PC-9 (cell line): ENCODE measurements around the gene ZC3H12A. TPM values are rescaled to one million over a fixed set of nuclear protein-coding genes. Genes with fewer than 3 reads are reported as not detected.

Experiments used
- BruUV-seq: library from RNA; stranded (reverse); fragments of 400-500 nt; replicated peaks from 2 replicates; lab custom pipeline; 2021; lab: Mats Ljungman, UMichigan
- CTCF ChIA-PET: fragments of 300-600 bp; sonication (Branson Sonifier 250); formaldehyde crosslinking; loops from one replicate; lab custom pipeline; 2022; ENCODE audit warnings: antibody characterized with exemption; lab: Charles Lee
- POLR2A ChIA-PET: fragments of 300-600 bp; sonication (Branson Sonifier 250); formaldehyde crosslinking; loops from one replicate; lab custom pipeline; 2022; ENCODE audit warnings: antibody characterized with exemption; ENCODE audit not compliant: unreplicated experiment; lab: Charles Lee
- DNase-seq, 2 experiments: peaks; one replicate each; pipeline versions ENCODE4 v3.0.0 to v3.0.0-alpha.2; 2015 to 2022; ENCODE audit warnings: mixed read lengths in 1 of 2
- H2AFZ ChIP-seq: fragments of 200-600 bp; sonication (generic); 2 replicates; pipeline ENCODE4 v1.8.1; 2017; ENCODE audit warnings: antibody characterized with exemption
- H3F3A ChIP-seq: fragments of 200-600 bp; sonication (generic); 2 replicates; pipeline ENCODE4 v1.8.1; 2017; ENCODE audit warnings: antibody characterized with exemption, mild to moderate bottlenecking, low read depth; ENCODE audit not compliant: insufficient read depth
- H3K27ac ChIP-seq: fragments of 200-600 bp; sonication (generic); 2 replicates; pipeline ENCODE4 v1.6.1; 2016; ENCODE audit warnings: mixed run types
- H3K27me3 ChIP-seq: fragments of 200-600 bp; sonication (generic); 2 replicates; pipeline ENCODE4 v1.6.1; 2016; ENCODE audit warnings: low read depth, mixed run types; ENCODE audit not compliant: insufficient read depth
- H3K36me3 ChIP-seq: fragments of 200-600 bp; sonication (generic); 2 replicates; pipeline ENCODE4 v1.6.1; 2016; ENCODE audit warnings: low read depth, mixed run types
- H3K4me1 ChIP-seq: fragments of 200-600 bp; sonication (generic); replicated peaks from 2 replicates; pipeline ENCODE4 v1.6.1; 2016; ENCODE audit warnings: mixed run types; ENCODE audit not compliant: insufficient read depth
- H3K4me2 ChIP-seq: fragments of 200-600 bp; sonication (generic); 2 replicates; pipeline ENCODE4 v1.6.1; 2017; ENCODE audit warnings: mixed run types
- H3K4me3 ChIP-seq: fragments of 200-600 bp; sonication (generic); 2 replicates; pipeline ENCODE4 v1.6.1; 2016; ENCODE audit warnings: mixed run types
- H3K79me2 ChIP-seq: fragments of 200-600 bp; sonication (generic); 2 replicates; pipeline ENCODE4 v1.6.1; 2017; ENCODE audit warnings: low read depth, mixed run types
- H3K9me2 ChIP-seq: fragments of 200-600 bp; sonication (generic); 2 replicates; pipeline ENCODE4 v1.8.1; 2017; ENCODE audit warnings: mild to moderate bottlenecking; ENCODE audit not compliant: insufficient read depth
- H3K9me3 ChIP-seq: fragments of 200-600 bp; sonication (generic); 2 replicates; pipeline ENCODE4 v1.8.1; 2016; ENCODE audit warnings: low read depth; ENCODE audit not compliant: insufficient read depth
- H4K20me1 ChIP-seq: fragments of 200-600 bp; sonication (generic); 2 replicates; pipeline ENCODE4 v1.8.1; 2017; ENCODE audit not compliant: insufficient read depth
- EZH2 ChIP-seq: fragments of 200-600 bp; sonication (generic); IDR thresholded peaks from 2 replicates; pipeline ENCODE4 v1.8.0; 2017; ENCODE audit warnings: antibody characterized with exemption, low read depth
- intact Hi-C: fragments of 100-400 bp; cut with micrococcal nuclease; formaldehyde crosslinking; loops from one replicate; pipeline ENCODE4 v1.10.0; 2022; ENCODE audit not compliant: unreplicated experiment
- total RNA-seq: library from RNA; stranded (reverse); gene quantifications from 2 replicates; pipeline ENCODE4 v1.2.3, GENCODE V29; 2021
- TF ChIP-seq, protein P1 (sequence below): fragments of 200-600 bp; sonication (generic); conservative IDR thresholded peaks from 2 replicates; pipeline ENCODE4 v1.6.1; 2017; ENCODE audit warnings: mixed run types, antibody characterized with exemption, mild to moderate bottlenecking, moderate library complexity

The ZC3H12A gene
- total RNA-seq, 1 experiment from 2014 or later = 18.7 TPM

DNA sequence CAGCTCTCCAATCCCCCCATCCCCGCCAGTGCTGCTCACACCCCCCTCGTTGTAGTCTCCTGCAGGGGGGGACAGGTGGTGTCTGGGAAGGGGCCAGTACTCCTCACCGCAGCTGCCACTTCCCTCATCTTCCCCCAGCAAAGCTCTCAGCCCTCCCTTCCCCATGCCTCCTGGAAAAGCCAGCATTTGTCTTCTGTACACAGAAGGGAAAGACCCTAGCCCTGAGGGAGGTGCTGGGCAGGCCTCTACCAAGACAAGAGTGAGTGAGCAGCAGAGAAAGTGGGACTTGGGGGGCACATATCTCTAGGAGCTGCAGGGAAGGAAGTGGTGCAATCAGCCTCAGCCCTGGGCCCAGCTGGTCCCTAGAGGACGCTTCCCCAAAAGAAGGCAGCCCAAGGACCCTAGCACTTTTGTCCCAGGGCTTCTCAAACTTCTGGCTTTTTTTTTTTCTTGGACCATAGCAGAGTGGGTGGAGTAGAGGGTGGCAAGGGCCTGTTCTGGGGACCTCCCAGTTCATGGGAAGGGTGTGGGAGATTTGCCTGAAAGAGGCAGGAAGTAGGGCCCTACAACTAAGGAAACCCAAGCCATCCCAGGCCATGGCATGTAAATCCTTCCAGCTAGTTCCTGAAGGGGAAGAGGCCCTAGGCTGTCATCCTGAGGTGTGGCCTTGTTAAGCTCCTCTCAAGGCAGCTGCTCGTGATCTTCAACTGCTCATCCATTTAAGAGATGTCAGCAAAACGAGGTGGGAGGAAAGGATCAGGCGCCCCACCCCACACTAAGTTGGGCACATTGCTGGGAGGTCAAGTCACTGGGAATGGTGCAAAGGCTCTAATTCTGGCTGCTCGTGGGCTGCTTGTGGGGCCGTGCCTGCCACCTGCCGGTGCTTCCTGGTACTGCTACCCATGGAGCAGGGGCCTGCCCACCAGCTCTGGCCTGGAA is 12.6 kb downstream of the ZC3H12A start:
- TF ChIP-seq, protein P1, sequence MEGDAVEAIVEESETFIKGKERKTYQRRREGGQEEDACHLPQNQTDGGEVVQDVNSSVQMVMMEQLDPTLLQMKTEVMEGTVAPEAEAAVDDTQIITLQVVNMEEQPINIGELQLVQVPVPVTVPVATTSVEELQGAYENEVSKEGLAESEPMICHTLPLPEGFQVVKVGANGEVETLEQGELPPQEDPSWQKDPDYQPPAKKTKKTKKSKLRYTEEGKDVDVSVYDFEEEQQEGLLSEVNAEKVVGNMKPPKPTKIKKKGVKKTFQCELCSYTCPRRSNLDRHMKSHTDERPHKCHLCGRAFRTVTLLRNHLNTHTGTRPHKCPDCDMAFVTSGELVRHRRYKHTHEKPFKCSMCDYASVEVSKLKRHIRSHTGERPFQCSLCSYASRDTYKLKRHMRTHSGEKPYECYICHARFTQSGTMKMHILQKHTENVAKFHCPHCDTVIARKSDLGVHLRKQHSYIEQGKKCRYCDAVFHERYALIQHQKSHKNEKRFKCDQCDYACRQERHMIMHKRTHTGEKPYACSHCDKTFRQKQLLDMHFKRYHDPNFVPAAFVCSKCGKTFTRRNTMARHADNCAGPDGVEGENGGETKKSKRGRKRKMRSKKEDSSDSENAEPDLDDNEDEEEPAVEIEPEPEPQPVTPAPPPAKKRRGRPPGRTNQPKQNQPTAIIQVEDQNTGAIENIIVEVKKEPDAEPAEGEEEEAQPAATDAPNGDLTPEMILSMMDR = peak; percentile 100
- no peak for TF ChIP-seq EZH2
- intact Hi-C loops = loop anchor here (1.0 kb wide), 2 partner anchors 11 to 32 kb away; no protein-coding TSS in a partner anchor
- POLR2A ChIA-PET = interaction anchor here (0.6 to 1.3 kb wide), 3 partner anchors 9 to 321 kb away, joined by 3 to 17 read pairs (median 13); partner anchors contain the start of genes C1orf122 and YRDC
- CTCF ChIA-PET = interaction anchor here (0.6 to 1.7 kb wide), 11 partner anchors 8 to 203 kb away, joined by 3 to 21 read pairs (median 5); partner anchors contain the start of gene MEAF6
- peaks cover 42% of the 10 kb centered on the region for H3K4me1 ChIP-seq
- no peak overlapping the region for H2AFZ ChIP-seq
- BruUV-seq = no TSS peak
- H3K9me2 ChIP-seq = no peaks in the 10 kb centered on the region
- no peak overlapping the region for H3K27ac ChIP-seq
- H4K20me1 ChIP-seq = no peaks in the 10 kb centered on the region
- 0 out of 2 replicates have a peak, but pooled peaks cover 7% of the 10 kb centered on the region for H3K36me3 ChIP-seq
- no peaks in the 10 kb centered on the region for H3K9me3 ChIP-seq
- H3K4me3 ChIP-seq = no peak overlapping the region
- peak; percentile 53 to 84 for DNase-seq
- H3K4me2 ChIP-seq = 0 out of 2 replicates have a peak overlapping the region, but pooled peaks have one; percentile 1
- H3F3A ChIP-seq = peaks cover 45% of the 10 kb centered on the region
- no peaks in the 10 kb centered on the region for H3K27me3 ChIP-seq
- peaks cover 6% of the 10 kb centered on the region; the same call in 1 of the 2 replicates for H3K79me2 ChIP-seq

- Histone ChIP-seq H3F3A (peaks cover 43% of the 10 kb centered on the region), H3K79me2 (0 out of 2 replicates have a peak, but pooled peaks cover 4% of the 10 kb centered on the region), H3K36me3 (0 out of 2 replicates have a peak, but pooled peaks cover 6% of the 10 kb centered on the region), H4K20me1 (no peaks in the 10 kb centered on the region), H3K4me1 (peaks cover 42% of the 10 kb centered on the region), H2AFZ (no peak overlapping the region), H3K9me3 (no peaks in the 10 kb centered on the region), H3K27ac (no peak overlapping the region), H3K27me3 (no peaks in the 10 kb centered on the region), H3K4me2 (no peak overlapping the region), H3K4me3 (no peak overlapping the region), H3K9me2 (no peaks in the 10 kb centered on the region)
- DNase-seq = no peak
- no TSS peak for BruUV-seq
- intact Hi-C loops = loop anchor here (1.0 kb wide), 2 partner anchors 11 to 32 kb away; no protein-coding TSS in a partner anchor
- TF ChIP-seq EZH2 = no peak
- TF ChIP-seq, protein P1 = peak; percentile 59; the same call in 1 of the 2 replicates
- POLR2A ChIA-PET = interaction anchor here (1.3 kb wide), 1 partner anchor 16 kb away, joined by 13 read pairs; no protein-coding TSS in a partner anchor
- CTCF ChIA-PET = interaction anchor here (0.7 to 1.7 kb wide), 9 partner anchors 8 to 1370 kb away, joined by 3 to 21 read pairs (median 7); partner anchors contain the start of gene MEAF6
These were observed 13.2 kb downstream of the ZC3H12A start for GRCh38 chr1:37487619-37487984.

DNA sequence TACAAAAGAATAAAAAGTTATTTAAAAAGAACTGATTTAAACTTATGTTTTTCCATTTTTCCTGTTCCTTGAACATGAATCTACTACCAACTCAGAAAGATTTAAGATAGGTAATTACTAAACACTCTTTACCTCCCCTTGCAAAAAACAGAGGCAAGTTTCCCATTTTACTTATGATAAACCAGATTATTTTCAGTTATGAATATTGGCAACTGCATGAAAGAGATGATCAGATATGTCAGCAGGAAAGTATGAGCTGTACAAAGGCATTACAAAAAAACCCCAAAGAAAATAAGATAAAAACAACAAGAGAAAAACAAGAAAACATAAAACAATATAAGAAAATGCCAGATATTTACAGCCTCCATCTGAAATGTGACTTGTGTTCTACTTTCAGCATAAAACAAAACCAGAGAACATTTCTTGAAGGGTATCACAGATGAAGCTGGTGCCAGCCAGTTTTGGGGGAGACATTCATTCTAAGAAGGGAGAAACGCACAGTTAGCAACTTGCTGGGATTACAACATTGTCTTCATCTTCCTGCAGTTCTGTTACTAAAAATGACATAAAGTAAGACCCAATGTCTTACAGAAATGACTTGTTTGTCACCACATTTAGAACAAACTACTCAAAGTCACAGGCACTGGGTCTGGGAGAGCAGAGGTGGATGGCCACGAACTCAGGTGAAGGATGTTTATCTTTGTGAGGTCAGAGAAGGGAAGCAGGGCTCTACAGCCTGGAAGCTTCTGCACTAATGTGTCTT is 19.1 kb downstream of the ZC3H12A start:
- Histone ChIP-seq H3K4me2 (no peak overlapping the region), H4K20me1 (no peaks in the 10 kb centered on the region), H2AFZ (no peak overlapping the region), H3K79me2 (no peaks in the 10 kb centered on the region), H3K4me1 (peaks cover 26% of the 10 kb centered on the region), H3K27me3 (no peaks in the 10 kb centered on the region), H3K4me3 (no peak overlapping the region), H3K36me3 (peaks cover 8% of the 10 kb centered on the region; the same call in 1 of the 2 replicates), H3K9me3 (no peaks in the 10 kb centered on the region), H3K9me2 (no peaks in the 10 kb centered on the region), H3K27ac (no peak overlapping the region), H3F3A (peaks cover 20% of the 10 kb centered on the region)
- intact Hi-C loops = no loop called here
- ChIA-PET CTCF (no interaction called here), POLR2A (no interaction called here)
- DNase-seq = no peak
- TF ChIP-seq EZH2 = no peak
- TF ChIP-seq, protein P1 = no peak
- BruUV-seq = no TSS peak
